Dedifferentiated amniotic fluid mesenchymal stem cell (primary cell): ENCODE results near the gene EDEM3.
"Not testable (repeated sequence)": the region's sequence is repeated elsewhere in the genome, so short reads cannot be mapped to it uniquely, and the experiment has no call there.

Experiments
- DNase-seq: peaks from one replicate; pipeline ENCODE4 v3.0.0-alpha.2; 2016; ENCODE audit errors: extremely low spot score

The EDEM3 gene

DNA sequence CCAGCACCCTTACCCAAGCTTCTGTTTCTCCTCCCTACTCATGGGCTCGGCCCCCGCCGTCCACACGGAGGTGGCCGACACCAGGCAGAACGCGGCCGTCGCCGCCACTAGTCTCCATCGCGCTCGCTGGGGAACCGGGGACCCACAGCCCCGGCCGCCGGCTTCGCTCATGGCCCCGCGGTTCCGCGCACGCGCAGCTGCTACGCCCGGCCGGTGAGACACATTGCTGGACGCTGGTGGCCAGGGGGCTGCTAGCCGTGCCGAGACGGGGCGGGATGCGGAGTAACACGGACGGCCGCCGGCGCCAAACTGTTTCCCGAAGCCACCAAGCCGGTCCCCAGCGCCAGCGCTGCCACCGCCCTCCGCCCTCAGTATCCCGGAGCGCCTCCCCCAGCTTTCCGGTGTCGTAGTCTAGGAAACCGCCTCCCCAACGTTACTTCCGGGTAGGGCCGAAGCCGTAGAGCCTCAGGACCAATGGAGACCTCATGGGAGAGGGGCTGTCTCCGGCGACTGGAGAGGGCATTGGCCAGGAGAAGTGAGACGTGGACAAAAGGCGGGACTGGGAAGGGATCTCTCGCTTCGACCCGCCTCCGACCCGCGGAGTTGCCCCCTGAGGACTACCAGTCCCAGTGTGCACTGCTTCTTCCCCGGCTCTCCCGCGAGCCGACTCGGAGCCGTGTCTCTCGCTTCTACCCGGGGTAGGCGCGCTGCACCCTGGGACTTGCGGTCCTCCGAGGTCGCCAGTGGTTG is at the start of gene EDEM3:
TSS of gene EDEM3 (minus strand) at position 383 of the 750 bp plus-strand sequence. CDS start at position 171, 212 bp downstream.
- peak; percentile 99 for DNase-seq

GRCh38 chr1:184804220-184804619 is 49.6 kb upstream of the EDEM3 start:
- no peak for DNase-seq

DNA sequence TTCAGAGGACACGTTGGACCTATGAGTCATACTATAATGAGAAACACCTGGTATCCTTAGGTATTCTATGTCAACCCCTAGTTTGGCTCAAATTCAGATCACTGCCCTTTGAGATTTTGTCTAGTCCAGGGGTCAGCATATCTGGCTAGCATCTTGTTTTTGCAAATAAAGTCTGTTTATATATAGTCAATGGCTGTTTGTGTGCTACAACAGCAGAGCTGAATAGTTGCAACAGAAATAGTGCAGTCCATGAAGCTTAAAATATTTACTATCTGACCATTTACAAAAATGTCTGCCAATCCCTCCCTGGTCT is 48.5 kb upstream of the EDEM3 start:
- DNase-seq, result no peak

DNA sequence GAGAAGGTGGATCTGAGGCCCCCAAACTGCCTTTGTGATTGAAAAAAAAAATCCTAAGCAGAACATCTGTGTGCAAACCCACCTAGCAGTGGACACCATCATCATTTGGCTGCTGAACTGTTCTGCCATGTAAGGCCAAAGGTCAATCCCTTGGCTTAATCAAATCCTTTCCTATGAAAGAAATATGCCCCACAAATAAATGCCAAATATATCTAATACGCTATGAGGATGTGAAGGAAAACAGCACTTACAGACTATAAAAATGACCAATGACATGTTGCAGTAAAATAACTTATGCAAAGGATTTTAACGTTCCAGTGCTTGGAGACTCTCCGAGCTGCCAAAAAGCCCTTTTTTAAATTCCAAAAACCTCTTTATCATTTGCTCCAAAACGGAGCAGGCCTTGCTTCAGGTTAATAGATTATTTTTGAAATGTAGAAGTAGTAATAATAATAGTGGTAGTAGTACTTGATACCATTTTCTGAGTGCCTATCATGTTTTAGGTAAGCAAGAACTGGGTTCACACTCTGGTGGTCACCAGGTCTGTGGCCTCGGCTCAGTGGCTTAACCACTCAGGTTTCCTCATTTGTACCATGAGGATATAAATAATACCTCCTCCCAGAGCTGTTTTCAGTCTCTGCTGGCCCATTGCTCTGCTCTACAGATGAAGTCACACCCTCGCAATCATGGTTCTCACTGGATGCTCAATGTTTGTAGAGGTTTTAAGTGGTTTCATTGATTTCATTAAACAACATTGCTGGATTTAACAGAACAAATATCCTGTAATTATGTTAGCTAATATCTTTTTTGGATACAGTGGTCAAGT is 47.9 kb upstream of the EDEM3 start:
- DNase-seq, result peak; percentile 33

GRCh38 chr1:184801503-184801902 is 46.8 kb upstream of the EDEM3 start:
- DNase-seq, result no peak

GRCh38 chr1:184800876-184801275 is 46.2 kb upstream of the EDEM3 start:
- DNase-seq, result no peak

DNA sequence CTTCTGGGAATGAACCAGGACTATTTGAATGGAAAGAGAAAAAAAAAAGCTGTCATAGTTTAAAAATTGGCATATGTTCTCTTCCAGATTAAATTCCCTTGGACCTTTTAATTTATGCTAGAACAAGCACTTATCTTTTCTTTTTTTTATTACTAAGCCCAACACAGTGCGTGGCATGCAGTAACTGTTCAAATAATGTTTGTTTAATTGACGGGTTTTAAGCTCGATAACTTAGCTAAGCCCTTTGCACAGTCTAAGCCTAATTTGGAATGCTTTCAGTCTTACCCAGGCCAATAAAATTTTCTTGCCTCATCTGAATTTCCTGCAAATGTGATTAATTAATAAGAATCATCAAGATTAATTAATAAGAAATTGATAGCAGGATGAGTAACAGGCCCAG is 39.3 kb upstream of the EDEM3 start:
- DNase-seq, result no peak

DNA sequence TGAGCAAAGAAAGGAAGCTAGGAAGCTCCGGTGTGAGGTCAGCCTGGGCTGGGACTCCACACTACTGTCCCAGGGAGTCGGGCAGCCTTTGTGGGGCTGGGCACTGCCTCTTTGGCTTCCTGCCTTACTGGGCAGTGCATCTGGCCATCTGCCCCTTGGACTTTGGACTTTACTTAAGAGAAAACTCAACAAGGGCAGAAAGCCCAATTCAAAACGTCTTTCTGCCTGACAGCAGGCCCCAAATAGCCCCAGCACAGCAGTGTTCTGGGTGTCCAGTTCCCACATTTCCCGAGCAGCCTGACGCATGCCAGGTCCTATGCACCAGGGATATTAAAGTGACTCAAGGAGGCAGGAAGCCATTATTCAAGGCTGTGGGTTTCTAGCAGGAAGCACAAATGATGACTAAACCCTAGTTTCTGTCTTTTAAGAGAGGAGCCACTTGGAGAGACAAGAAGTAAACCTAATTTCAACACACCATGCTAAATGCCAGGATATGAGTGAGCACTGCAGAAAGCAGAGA is 37.9 kb upstream of the EDEM3 start:
- peak; percentile 76 for DNase-seq

GRCh38 chr1:184791550-184791900 is 36.9 kb upstream of the EDEM3 start:
- peak; percentile 29 for DNase-seq

GRCh38 chr1:184790642-184791549 is 36.2 kb upstream of the EDEM3 start:
- DNase-seq, result no peak

DNA sequence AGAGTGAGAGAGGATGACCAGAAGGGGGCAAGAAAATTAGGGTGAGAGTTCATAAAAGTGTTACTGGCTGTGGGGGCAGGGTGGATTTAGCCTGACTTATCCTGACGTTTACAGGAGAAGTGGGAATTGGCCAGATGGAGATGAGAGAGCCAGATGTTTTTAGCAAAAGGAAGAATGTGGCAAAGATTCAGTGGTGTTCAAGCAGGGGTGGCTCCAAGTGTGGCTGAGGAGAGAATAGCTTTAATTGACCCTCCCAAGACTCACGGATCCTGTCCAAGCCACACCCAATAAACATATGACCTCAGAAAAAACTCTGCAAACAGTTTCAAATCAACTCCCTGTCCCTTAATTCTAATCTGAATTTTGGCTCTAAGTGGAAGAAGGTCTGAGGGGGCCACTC is 35.2 kb upstream of the EDEM3 start:
- DNase-seq, result no peak

DNA sequence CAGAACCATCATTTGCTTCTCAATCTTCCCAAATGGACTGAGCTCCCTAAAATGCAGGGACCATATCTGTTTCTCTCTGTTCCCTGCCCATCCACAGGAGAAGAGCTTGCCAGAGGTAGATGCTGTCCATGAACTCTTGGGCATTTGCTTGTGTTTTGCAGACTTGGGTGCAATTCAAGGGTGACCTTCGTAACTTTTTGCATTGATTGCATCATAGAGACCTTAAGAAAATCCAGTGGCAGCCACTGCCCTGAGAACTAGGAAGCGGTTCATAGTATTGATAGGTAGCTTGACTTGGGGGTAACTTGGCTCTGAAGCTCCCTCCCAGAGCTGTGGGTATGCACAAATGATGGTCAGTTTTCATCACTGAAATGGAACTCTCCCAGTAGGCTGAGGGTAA is 34.3 kb upstream of the EDEM3 start:
- DNase-seq, result no peak

- DNase-seq, result no peak
Observed at GRCh38 chr1:184785529-184785928, 30.9 kb upstream of the EDEM3 start.

GRCh38 chr1:184783723-184784122 is 29.1 kb upstream of the EDEM3 start:
- not testable (repeated sequence) for DNase-seq

DNA sequence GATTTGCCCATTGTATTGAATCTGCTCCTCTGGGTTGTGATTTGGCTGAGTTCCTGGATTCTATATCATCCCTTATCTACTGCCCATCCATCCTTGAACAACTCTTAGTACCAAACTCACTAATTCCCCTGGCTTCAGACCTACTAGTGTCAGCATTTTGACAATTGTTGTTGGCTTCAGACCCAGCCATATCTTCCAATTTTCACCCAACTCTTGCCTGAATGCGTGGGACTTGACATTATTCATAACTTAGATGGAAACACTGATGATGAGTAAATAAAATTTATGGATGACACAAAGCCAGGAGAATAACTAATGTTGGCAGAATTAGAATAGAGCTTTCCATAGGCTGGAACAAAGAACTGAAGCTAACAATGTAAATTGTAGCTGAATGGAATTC is 27.3 kb upstream of the EDEM3 start:
- no peak for DNase-seq

DNA sequence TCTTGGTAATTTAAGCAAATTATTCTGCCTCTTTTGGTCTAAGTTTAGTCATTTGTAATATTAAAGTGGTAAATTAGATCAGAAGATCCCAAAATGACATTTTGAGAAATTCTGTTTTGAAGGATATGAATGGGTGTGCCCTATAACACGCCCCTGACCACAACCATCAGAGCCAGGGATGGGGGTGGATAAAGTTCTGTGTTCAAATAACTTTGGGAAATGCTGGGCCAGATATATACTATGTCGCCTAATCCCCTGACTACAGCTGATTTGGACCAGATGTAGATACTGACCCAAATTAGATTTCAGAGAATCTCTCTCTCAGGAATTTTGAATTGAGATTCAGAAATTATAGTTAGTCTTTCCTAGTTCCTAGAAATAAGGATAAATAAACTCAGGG is 21.2 kb upstream of the EDEM3 start:
- DNase-seq, result no peak

- DNase-seq, result no peak
Observed at GRCh38 chr1:184775329-184775728, 20.7 kb upstream of the EDEM3 start.

- DNase-seq, result no peak
Observed at GRCh38 chr1:184773762-184774320, 19.2 kb upstream of the EDEM3 start.

- no peak for DNase-seq
Observed at GRCh38 chr1:184771190-184771691, 16.6 kb upstream of the EDEM3 start.

GRCh38 chr1:184770181-184770979 is 15.7 kb upstream of the EDEM3 start:
- no peak for DNase-seq

GRCh38 chr1:184769241-184769640 is 14.6 kb upstream of the EDEM3 start:
- DNase-seq, result no peak
